ENCODE data around the gene SIRT7. TPM values are rescaled to one million over a fixed set of nuclear protein-coding genes. Genes with fewer than 3 reads are reported as not detected.
"Not testable (repeated sequence)": the region's sequence is repeated elsewhere in the genome, so short reads cannot be mapped to it uniquely, and the experiment has no call there.

The SIRT7 gene
- total RNA-seq, 1 donor = 21.6 TPM

DNA sequence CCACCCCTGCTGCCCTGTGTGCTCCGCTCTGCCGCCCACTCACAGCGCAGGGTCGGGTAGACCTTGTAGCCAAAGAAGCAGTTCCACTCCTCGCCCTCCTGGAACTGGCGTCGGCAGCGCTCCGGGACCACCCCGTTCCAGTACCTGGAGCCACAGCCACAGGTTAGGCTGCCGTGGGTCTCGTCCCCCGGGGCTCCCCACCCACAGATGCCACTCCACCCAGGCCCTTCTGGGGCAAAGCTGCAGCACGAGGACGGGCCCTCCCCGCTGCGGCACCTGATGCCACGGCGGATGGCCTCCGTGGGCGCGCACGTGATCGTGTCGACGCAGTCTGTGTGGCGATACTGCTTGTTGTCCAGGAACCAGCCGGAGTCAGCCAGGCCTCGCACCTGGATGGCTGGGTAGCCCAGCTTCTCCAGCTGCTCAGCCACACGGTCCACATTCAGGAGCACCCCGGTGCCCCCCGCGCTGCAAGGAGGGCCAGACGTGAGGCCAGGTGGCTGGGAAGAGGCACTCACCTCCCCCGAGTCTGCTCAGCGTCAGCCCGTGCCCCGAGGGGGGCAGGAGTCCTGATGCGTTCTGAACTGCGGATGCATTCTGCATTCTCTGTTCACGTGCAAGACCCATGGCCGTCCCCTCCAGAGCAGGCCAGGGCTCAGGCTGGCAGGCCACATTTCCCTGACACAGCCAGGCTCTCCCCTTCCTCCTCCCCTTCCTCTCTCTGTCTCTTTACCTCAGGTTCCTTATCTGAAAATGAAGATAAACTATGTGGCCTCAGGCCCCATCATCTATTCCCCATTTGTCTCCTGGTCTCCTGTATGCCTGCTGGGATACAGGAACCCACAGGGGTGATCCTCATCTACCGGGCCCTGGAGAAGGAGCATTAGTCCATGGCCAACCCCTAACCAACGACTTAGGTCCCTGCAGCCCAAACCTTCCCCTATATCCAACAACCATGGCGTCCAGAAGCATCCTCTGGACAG, 38.9 kb upstream of the SIRT7 start:
- Histone ChIP-seq H3K4me1 (ENCODE audit: insufficient read depth, low read length) (peaks cover 17% of the 10 kb centered on the region), H3K27me3 (ENCODE audit: insufficient read depth, low read length) (peaks cover 21% of the 10 kb centered on the region), H3K9me3 (ENCODE audit: low read depth, low read length) (no peaks in the 10 kb centered on the region), H3K4me3 (ENCODE audit: low read length) (no peak overlapping the region)

GRCh38 chr17:81955756-81956544, 38.0 kb upstream of the SIRT7 start:
- peaks cover 17% of the 10 kb centered on the region for H3K4me1 ChIP-seq (ENCODE audit: insufficient read depth, low read length)
- no peak overlapping the region for H3K4me3 ChIP-seq (ENCODE audit: low read length)
- peaks cover 18% of the 10 kb centered on the region for H3K27me3 ChIP-seq (ENCODE audit: insufficient read depth, low read length)
- no peaks in the 10 kb centered on the region for H3K9me3 ChIP-seq (ENCODE audit: low read depth, low read length)

GRCh38 chr17:81955058-81955681, 37.2 kb upstream of the SIRT7 start:
- Histone ChIP-seq H3K27me3 (ENCODE audit: insufficient read depth, low read length) (peaks cover 13% of the 10 kb centered on the region), H3K4me3 (ENCODE audit: low read length) (no peak overlapping the region), H3K9me3 (ENCODE audit: low read depth, low read length) (no peaks in the 10 kb centered on the region), H3K4me1 (ENCODE audit: insufficient read depth, low read length) (peaks cover 12% of the 10 kb centered on the region)

DNA sequence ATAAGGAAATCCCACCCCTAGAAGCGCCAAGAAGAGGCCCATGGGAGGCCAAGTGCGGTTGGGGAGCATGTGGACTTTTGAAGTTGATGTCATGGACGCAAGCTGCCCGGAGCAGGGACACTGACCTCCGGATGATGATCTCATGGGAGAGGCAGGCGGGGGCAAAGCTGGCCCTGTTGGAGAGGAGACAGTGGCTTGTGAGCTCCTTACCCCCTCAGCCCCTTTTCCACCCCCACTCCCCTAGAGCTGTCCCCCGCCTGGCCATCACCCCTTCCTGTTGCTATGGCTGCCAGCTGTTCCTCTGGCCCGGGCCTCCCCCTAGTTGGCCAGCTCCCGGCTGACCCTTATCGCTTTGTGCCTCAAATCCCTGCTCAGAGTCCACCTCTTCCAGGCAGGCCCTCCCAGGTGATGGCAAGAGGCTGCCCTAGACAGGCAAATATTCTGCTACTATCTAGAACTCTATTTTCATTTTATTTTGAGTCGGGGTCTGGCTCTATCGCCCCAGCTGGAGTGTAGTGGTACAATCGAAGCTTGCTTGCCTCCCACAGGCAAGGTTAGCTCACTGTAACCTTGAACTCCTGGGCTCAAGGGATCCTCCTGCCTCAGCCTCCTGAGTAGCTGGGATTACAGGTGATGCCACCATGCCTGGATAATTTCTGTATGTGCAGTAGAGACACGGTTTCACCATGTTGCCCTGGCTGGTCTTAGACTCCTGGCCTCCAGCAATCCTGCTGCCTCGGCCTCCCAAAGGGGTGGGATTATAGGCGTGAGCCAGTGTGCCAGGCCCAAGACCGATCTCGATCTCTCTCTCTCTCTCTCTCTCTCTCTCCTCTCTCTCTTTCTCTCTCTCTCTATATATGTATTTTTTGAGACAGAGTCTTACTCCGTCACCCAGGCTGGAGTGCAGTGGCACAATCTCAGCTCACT, 36.4 kb upstream of the SIRT7 start:
- Histone ChIP-seq H3K4me1 (ENCODE audit: insufficient read depth, low read length) (peaks cover 6% of the 10 kb centered on the region), H3K4me3 (ENCODE audit: low read length) (no peak overlapping the region), H3K27me3 (ENCODE audit: insufficient read depth, low read length) (peaks cover 11% of the 10 kb centered on the region), H3K9me3 (ENCODE audit: low read depth, low read length) (no peaks in the 10 kb centered on the region)

- not testable (repeated sequence) for H3K9me3 ChIP-seq (ENCODE audit: low read depth, low read length); H3K4me3 ChIP-seq (ENCODE audit: low read length); H3K27me3 ChIP-seq (ENCODE audit: insufficient read depth, low read length); H3K4me1 ChIP-seq (ENCODE audit: insufficient read depth, low read length)
Observed at GRCh38 chr17:81953443-81953842, 35.5 kb upstream of the SIRT7 start.

GRCh38 chr17:81952792-81953228, 34.8 kb upstream of the SIRT7 start:
- no peaks in the 10 kb centered on the region for H3K9me3 ChIP-seq (ENCODE audit: low read depth, low read length)
- H3K4me1 ChIP-seq (ENCODE audit: insufficient read depth, low read length) = no peaks in the 10 kb centered on the region
- H3K4me3 ChIP-seq (ENCODE audit: low read length) = no peak overlapping the region
- no peaks in the 10 kb centered on the region for H3K27me3 ChIP-seq (ENCODE audit: insufficient read depth, low read length)

DNA sequence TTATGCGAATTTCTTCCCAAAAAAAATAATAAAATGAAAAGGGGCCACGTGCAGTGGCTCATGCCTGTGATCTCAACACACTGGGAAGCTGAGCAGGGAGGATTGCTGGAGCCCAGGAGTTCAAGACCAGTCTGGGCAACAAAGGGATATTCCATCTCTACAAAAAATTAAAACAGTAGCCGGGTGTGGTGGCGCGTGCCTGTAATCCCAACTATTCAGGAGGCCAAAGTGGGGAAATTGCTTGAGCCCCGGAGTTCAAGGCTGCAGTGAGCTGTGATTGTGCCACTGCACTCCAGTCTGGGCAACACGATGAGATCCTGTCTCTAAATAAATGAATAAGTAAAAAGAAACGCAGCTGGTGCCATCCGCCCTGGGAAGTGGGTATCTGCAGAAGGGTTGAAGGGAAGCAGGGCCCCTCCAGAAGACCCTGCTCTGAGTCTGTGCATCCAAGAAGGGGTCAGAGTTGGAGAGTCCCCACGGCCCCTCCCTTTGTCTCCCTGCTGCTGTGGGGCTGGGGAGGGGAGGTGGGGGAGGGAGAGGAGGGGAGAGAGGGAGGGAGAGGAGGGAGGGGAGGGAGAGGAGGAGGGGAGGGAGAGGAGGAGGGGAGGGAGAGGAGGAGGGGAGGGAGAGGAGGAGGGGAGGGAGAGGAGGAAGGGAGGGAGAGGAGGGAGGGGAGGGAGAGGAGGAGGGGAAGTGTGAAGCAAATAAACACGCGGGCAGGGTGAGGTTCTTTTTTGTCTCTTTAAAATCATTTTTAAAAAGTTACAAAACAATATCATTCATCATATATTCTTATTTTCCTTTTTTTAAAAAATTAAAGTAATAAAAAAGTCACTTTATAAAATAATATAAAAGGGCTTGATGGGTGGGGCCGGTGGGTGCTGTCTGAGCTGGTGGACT, 34.1 kb upstream of the SIRT7 start:
- Histone ChIP-seq H3K4me1 (ENCODE audit: insufficient read depth, low read length) (no peaks in the 10 kb centered on the region), H3K27me3 (ENCODE audit: insufficient read depth, low read length) (no peaks in the 10 kb centered on the region), H3K9me3 (ENCODE audit: low read depth, low read length) (no peaks in the 10 kb centered on the region), H3K4me3 (ENCODE audit: low read length) (no peak overlapping the region)

- no peaks in the 10 kb centered on the region for H3K27me3 ChIP-seq (ENCODE audit: insufficient read depth, low read length)
- no peaks in the 10 kb centered on the region for H3K4me1 ChIP-seq (ENCODE audit: insufficient read depth, low read length)
- H3K4me3 ChIP-seq (ENCODE audit: low read length) = no peak overlapping the region
- no peaks in the 10 kb centered on the region for H3K9me3 ChIP-seq (ENCODE audit: low read depth, low read length)
Observed at GRCh38 chr17:81950501-81950900, 32.5 kb upstream of the SIRT7 start.

- no peaks in the 10 kb centered on the region for H3K27me3 ChIP-seq (ENCODE audit: insufficient read depth, low read length)
- H3K4me3 ChIP-seq (ENCODE audit: low read length) = no peak overlapping the region
- no peaks in the 10 kb centered on the region for H3K4me1 ChIP-seq (ENCODE audit: insufficient read depth, low read length)
- H3K9me3 ChIP-seq (ENCODE audit: low read depth, low read length) = no peaks in the 10 kb centered on the region
Observed at GRCh38 chr17:81948635-81949378, 30.8 kb upstream of the SIRT7 start.

DNA sequence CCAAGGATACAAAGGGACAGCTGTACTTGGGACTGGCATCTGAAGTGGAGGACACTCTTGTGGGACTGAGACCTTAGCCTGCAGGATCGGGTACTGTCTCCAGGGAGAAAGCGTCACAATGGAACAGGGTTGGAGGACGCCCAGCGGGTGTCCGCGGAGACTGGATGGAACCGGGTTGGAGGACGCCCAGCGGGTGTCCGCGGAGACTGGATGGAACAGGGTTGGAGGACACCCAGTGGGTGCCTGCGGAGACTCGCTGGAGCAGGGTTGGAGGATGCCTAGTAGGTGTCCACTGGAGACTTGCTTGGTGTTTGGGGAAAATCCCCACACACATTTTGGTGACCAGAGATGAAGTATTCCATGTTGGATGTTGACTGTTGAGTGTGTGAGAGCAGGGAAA, 29.2 kb upstream of the SIRT7 start, which contains the start of gene MYADML2:
Gene MYADML2 (minus strand): TSS at position 45 of the 400 bp plus-strand sequence. CDS start 5,492 bp downstream, outside the sequence.
- no peaks in the 10 kb centered on the region for H3K4me1 ChIP-seq (ENCODE audit: insufficient read depth, low read length)
- no peaks in the 10 kb centered on the region for H3K9me3 ChIP-seq (ENCODE audit: low read depth, low read length)
- H3K4me3 ChIP-seq (ENCODE audit: low read length) = no peak within 1 kb of the TSS
- no peaks in the 10 kb centered on the region for H3K27me3 ChIP-seq (ENCODE audit: insufficient read depth, low read length)

DNA sequence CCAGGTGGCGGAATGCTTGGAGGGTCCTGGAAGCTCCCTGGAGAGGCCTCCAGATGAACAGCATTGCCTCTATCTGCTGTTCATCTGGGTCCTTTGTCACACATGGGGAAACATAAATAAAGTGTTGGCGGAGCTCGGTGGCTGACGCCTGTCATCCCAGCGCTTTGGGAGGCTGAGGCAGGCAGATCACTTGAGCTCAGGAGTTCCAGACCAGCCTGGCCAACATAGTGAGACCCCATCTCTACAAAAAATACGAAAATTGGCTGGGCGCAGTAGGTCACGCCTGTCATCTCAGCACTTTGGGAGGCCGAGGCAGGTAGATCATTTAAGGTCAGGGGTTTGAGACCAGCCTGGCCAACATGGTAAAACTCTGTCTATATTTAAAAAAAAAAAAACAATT, 26.9 kb upstream of the SIRT7 start:
- no peaks in the 10 kb centered on the region for H3K4me1 ChIP-seq (ENCODE audit: insufficient read depth, low read length)
- H3K9me3 ChIP-seq (ENCODE audit: low read depth, low read length) = no peaks in the 10 kb centered on the region
- H3K4me3 ChIP-seq (ENCODE audit: low read length) = no peak overlapping the region
- no peaks in the 10 kb centered on the region for H3K27me3 ChIP-seq (ENCODE audit: insufficient read depth, low read length)

DNA sequence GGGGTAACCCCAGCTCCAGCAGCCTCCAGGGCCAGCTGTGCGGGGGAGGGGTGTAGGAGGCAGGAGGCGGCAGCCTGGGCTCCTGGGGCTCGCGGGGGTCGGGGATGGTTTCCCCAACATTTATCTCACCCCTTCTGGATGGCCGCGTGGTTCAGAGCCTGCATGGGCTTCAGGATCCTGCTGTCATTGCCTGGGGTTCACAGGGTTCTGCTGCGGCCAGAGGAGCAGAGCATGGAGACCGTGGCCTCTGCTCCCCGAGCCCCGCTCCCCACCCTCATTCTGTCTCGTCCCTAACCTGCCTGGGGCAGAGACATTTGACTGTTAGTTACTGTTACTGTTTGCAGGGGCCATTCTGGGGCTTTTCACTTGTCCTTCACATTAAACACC, 24.2 kb upstream of the SIRT7 start:
- Histone ChIP-seq H3K27me3 (ENCODE audit: insufficient read depth, low read length) (no peaks in the 10 kb centered on the region), H3K4me3 (ENCODE audit: low read length) (no peak overlapping the region), H3K9me3 (ENCODE audit: low read depth, low read length) (no peaks in the 10 kb centered on the region)

More for the DNA sequence above, 24.2 kb upstream of the SIRT7 start:
- peaks cover 7% of the 10 kb centered on the region for H3K4me1 ChIP-seq (ENCODE audit: insufficient read depth, low read length)
